Mesodermal cell (in vitro differentiated cells): ENCODE results near the gene NDUFB10.
A peak's percentile ranks its signal among the peaks of the same experiment; 100 is the strongest.
"Not testable (repeated sequence)": the region's sequence is repeated elsewhere in the genome, so short reads cannot be mapped to it uniquely, and the experiment has no call there.

Experiments
- H3K27ac ChIP-seq: 2 replicates; pipeline ENCODE4 v1.7.0; 2013; ENCODE audit warnings: mild to moderate bottlenecking, low read depth, low read length, moderate library complexity; ENCODE audit not compliant: severe bottlenecking
- H3K36me3 ChIP-seq: 2 replicates; pipeline ENCODE4 v1.7.1; 2013; ENCODE audit warnings: mild to moderate bottlenecking, low read length, moderate library complexity; ENCODE audit not compliant: control insufficient read depth, insufficient read depth
- H3K4me1 ChIP-seq: one replicate; pipeline ENCODE4 v1.7.1; 2013; ENCODE audit warnings: mild to moderate bottlenecking, low read length; ENCODE audit not compliant: insufficient read depth, control insufficient read depth, poor library complexity, severe bottlenecking
- H3K4me3 ChIP-seq: 2 replicates; pipeline ENCODE4 v1.7.0; 2013; ENCODE audit warnings: low read length, control low read depth, mild to moderate bottlenecking; ENCODE audit not compliant: insufficient read depth, poor library complexity, severe bottlenecking; ENCODE audit errors: extremely low read depth
- H3K9me3 ChIP-seq: 2 replicates; pipeline ENCODE4 v1.7.1; 2013; ENCODE audit warnings: mild to moderate bottlenecking, low read length, moderate library complexity; ENCODE audit not compliant: control insufficient read depth
- WGBS, 2 experiments: methylation state at CpG; one replicate each; pipeline ENCODE4 v1.1.5; 2013; ENCODE audit warnings: missing lambda C conversion rate in 2 of 2; ENCODE audit not compliant: insufficient coverage in 2 of 2; 5-methylcytosine and 5-hydroxymethylcytosine counted together

Gene NDUFB10

DNA sequence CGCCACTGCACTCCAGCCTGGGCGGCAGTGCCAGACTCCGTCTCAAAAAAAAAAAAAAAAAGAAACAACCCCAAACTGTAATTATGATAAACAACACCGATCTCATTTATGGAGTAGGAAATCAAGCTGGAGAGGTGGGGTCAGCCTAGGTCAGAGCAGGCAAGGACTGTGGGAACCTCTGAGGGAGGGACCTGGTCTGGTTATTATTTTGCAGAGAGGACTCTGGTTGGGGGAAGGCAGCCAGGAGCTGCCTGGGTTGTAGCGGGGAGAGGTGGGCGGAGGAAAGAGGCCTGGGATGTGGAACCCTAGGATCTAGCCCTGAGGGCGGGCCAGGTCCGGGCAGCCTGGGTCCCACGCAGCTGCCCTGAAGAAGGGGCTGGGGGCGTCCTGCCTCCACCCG is 30.2 kb upstream of the NDUFB10 start:
- Histone ChIP-seq H3K36me3 (no peaks in the 10 kb centered on the region), H3K4me3 (peak overlapping the region; percentile 33), H3K27ac (no peak overlapping the region), H3K9me3 (no peaks in the 10 kb centered on the region), H3K4me1 (peaks cover 7% of the 10 kb centered on the region)
- WGBS, 2 experiments, result 34 to 50% methylated on average over 2 to 7 of the region's 11 CpGs

DNA sequence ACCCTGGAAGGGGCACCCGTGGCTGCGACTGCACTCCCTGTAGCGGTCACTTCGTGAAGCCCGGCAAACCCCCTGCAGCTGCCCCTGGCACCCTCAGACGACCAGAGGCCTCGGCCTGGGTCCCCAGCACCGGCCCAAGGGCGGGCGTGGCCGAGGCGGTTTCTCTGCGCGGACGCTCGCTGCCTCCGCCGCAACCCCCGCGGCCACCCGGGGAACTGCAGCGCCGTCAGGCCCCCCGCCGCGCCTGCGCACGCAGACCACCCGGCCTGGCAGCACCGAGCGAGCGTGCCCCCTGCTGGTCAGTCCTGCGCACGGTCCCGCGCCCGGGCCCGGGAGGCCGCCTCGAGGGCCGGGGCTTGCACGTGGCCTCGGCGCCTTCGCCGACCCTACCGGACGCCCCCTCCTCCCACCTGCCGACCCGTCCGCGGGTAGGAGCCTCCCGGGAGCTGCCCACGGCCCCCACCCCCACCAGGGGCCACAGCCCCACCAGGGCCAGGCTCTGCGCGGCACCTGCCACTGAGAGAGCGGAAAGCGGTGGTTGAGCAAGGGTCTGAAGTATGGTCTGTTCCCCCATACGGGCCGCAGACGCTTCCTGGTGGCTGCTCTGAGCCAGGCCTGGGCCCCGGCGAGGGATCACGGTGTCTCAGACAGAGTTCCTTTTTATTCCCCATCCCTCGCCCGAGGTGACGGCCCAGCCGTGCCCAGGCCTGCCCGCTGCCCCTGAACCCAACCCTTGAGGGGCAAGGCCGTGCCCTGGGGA is 29.6 kb upstream of the NDUFB10 start:
- 13 to 18% methylated on average over 39 to 40 of the region's 70 CpGs for WGBS, 2 experiments

DNA sequence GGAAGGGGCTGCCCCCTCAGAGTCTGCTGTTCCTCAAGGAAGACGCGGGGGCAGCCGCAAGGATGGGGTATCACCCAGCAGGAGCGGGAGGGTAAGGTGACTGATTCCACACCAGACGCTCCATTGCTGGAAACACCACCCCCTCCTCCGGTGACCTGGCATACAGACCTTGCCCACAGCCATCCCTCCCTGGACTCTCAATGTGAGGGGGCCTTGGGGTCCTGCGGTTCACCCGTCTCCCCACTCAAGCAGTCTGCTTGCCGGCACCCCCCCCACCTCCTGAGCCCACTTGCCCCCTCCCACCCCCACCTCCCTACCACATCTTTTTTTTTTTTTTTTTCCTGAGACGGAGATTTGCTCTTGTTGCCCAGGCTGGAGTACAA is 29.0 kb upstream of the NDUFB10 start:
- Histone ChIP-seq H3K9me3 (no peaks in the 10 kb centered on the region), H3K27ac (no peak overlapping the region), H3K4me3 (no peak overlapping the region), H3K36me3 (no peaks in the 10 kb centered on the region), H3K4me1 (peaks cover 7% of the 10 kb centered on the region)
- WGBS, 2 experiments, result 82 to 90% methylated on average over 4 to 6 of the region's 10 CpGs

More for the DNA sequence above, 29.6 kb upstream of the NDUFB10 start:
- Histone ChIP-seq H3K4me1 (peaks cover 7% of the 10 kb centered on the region), H3K27ac (no peak overlapping the region), H3K36me3 (no peaks in the 10 kb centered on the region), H3K4me3 (peak overlapping the region; percentile 33), H3K9me3 (no peaks in the 10 kb centered on the region)

DNA sequence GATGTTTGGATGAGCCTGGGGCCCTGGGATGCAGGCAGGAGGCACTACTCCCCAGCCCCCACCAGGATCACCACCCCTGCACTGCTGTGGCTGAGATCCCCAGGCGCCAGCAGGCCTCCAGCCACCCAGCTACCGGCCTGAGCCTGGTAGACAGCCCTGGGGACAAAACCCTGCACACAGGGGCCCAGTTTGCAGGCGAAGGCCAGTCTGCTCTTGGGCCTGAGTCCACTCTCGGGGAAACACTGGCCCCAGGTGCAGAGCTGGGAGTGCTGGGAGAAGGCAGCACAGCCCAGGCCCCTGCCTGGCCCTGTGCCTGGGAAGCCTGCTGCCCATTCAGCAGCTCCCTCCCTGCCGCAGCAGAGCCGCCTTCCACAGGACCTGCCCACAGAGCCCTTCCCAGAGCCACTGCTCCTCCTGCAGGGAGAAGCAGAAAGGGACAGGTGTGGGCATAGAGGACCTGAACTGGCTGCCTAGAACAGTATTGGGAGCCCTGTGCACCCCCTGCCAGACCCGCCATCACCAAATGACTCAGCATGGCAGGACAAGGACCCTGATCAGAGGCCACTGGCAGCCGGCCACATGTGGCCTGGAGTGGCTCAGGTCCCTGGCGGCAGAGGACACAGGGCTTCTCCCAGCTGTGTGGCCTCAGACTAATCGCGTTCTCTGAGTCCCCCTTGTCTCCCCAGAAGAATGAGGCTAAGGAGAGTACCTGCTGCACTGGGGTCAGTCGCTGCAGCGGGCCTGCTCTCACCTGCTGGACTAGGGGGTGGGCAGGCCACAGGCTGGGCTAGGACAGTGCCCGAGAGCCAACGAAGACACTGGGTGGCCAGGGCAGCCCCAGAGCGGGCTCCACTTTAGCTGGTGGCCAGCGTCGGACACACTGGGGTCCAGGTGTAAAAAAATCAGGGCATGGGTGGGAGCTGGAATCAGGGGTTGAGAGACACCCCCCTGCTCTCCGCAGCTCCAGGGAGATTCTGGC is 27.0 kb upstream of the NDUFB10 start:
- Histone ChIP-seq H3K36me3 (no peaks in the 10 kb centered on the region), H3K27ac (no peak overlapping the region), H3K4me3 (no peak overlapping the region), H3K9me3 (no peaks in the 10 kb centered on the region), H3K4me1 (no peaks in the 10 kb centered on the region)
- WGBS, 2 experiments, result 82 to 83% methylated on average over 19 of the region's 19 CpGs

DNA sequence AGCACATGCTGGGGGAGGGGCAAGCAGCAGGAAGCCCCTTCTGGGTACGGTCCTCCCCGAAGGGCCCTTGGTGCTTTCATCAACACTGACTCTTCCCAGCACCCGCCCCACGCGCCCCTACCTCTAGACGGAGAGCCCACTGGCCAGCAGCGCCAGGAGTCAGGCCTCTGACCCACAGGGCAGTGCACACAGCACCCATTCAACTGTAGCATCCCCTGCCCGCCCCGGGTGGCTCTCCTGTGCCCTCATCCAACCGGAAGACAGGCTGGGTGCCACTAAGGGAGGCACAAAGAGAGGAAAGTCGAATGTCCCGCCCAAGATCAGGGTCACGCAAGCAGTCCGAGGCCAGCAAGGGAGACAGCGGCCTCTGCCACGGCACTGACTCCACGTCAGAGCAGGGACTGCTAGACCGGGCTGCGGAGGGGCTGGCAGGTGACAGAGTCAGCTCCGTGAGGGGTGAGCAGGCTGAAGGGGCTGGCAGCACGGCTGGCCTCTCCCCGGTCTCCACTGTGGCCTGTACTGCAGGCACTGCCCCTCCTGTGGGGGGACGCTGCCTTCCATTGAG is 26.2 kb upstream of the NDUFB10 start:
- 79 to 82% methylated on average over 17 to 20 of the region's 23 CpGs for WGBS, 2 experiments
- H3K36me3 ChIP-seq, result peaks cover 4% of the 10 kb centered on the region
- no peak overlapping the region for H3K27ac ChIP-seq
- H3K4me3 ChIP-seq, result no peak overlapping the region
- no peaks in the 10 kb centered on the region for H3K4me1 ChIP-seq
- H3K9me3 ChIP-seq, result no peaks in the 10 kb centered on the region

DNA sequence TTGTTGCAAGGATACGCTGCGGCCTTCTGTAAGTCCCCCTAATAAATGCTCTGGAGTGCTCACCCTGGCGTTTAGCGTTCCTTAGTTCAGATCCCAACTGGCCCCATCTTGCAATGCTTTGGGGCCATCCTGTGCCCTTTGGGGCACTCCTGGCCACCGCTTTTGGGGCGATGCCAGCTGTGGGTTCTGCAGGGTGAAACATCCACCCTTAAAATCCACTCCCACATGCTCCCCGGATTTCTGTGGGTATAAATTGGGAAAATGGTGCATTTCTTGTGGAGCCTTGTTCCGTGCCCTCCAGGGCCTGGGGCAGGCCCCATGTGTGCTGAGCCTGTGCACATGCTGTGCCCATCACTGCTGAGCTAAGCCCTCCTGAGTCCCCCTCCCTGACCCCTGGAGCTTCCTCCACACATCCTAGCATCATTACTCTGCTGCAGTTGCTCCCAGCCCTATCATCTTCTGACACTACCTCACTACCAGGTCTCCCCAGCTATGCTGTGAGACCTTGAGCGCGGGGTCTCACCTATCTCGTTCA is 22.3 kb upstream of the NDUFB10 start:
- Histone ChIP-seq H3K4me3 (no peak overlapping the region), H3K4me1 (peaks cover 1% of the 10 kb centered on the region), H3K27ac (no peak overlapping the region), H3K36me3 (peaks cover 23% of the 10 kb centered on the region), H3K9me3 (no peaks in the 10 kb centered on the region)
- 91 to 100% methylated on average over 4 to 7 of the region's 11 CpGs for WGBS, 2 experiments

DNA sequence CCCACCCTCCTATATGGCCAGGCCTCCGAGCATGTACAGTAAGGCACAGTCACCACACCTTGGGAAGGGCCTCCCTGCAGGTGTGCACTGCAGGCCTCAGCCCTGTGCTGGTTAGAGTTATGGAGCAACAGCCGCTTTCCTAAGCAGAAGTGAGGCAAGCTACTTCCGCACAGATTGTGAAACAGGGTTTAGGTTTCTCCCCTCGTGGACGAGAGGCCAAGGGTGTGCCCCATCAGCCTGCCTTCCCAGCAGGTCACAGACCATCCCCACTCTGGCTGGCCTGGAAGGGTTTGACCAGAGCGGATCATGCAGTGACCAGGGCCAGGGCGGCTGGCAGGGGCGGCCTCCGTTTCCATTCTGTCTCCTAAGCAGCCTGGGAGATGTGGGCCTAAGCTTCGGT is 21.0 kb upstream of the NDUFB10 start:
- Histone ChIP-seq H3K4me1 (peaks cover 4% of the 10 kb centered on the region), H3K4me3 (no peak overlapping the region), H3K27ac (no peak overlapping the region), H3K9me3 (no peaks in the 10 kb centered on the region), H3K36me3 (peaks cover 23% of the 10 kb centered on the region)
- WGBS, 2 experiments, result 91 to 99% methylated on average over 9 to 10 of the region's 10 CpGs

DNA sequence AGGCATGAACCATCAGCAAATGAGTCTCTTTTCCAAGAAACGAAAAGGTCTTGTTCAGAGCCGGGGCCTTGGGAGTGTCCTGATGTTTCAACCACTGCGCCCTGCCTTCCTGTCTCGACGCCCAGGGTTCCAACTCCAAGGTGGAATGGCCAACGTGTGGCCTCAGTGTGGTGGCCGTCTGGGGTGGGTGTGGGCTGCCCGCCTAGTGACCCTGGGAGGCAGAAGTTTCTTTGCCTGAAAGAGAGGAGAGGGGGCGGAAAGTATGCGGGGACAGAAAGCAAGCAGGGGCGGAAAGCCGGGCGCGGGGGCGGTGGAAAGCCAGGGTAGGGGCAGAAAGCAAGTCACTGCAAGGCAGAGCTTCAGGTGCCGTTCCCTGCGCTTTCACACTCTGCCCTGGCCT is 20.4 kb upstream of the NDUFB10 start:
- H3K4me3 ChIP-seq, result no peak overlapping the region
- H3K4me1 ChIP-seq, result peaks cover 4% of the 10 kb centered on the region
- no peak overlapping the region for H3K27ac ChIP-seq
- H3K9me3 ChIP-seq, result no peaks in the 10 kb centered on the region
- H3K36me3 ChIP-seq, result peaks cover 23% of the 10 kb centered on the region
- 96 to 97% methylated on average over 15 to 17 of the region's 17 CpGs for WGBS, 2 experiments

DNA sequence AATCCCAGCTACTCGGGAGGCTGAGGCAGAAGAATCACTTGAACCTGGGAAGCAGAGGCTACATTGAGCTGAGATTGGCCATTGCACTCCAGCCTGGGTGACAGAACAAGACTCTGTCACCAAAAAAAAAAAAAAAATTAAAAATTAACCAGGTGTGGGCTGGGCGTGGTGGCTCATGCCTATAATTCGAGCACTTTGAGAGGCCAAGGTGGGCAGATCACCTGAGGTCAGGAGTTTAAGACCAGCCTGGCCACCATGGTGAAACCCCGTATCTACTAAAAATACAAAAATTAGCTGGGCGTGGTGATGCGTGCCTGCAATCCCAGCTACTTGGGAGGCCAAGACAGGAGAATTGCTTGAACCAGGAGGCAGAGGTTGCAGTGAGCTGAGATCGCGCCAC is 19.5 kb upstream of the NDUFB10 start:
- 97 to 99% methylated on average over 8 of the region's 8 CpGs for WGBS, 2 experiments
- not testable (repeated sequence) for H3K27ac ChIP-seq

DNA sequence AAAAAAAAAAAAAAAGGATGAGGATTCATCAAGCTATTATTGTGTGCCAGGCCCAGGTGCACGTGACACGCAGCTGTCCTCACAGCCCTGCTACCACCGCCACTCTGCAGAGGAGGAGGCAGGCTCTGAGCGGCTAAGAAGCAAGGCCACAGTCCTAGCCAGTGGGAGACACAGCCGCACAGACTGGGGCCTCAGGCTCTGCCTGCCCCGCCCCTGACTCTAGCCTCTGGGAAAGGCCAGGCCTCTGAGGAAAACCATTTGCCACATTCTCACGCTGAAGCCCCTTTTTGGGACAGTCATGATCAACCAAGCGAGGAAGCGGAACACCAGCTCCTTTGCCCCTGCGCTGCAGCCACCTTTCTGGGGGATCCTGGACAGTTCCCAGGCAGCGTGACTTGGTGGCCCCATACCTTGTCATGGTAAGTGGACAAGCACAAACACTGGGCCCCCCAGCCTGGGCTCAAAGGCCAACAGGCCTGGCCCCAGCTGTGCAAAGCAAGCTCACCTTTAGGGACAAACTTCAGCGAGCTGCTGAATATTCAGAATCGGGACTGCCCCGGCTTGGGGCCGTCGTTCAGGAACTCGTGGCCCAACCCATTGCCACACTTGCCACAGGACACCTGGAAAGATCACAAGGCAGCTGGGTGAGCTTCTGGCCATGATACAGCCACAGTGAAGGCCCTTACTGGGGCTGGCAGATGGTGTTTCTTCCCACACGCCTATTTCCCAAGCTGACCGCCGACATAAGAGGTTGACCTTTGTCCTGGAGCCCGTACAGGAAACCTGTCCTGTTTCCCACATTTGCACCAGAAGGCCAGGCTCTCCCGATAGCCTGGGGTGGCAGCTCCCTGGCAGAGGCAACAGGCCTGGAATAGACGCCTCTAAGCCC is 18.8 kb upstream of the NDUFB10 start:
- H3K4me1 ChIP-seq, result peaks cover 4% of the 10 kb centered on the region
- no peak overlapping the region for H3K27ac ChIP-seq
- H3K36me3 ChIP-seq, result peaks cover 23% of the 10 kb centered on the region
- no peaks in the 10 kb centered on the region for H3K9me3 ChIP-seq
- H3K4me3 ChIP-seq, result no peak overlapping the region
- WGBS, 2 experiments, result 95 to 97% methylated on average over 21 to 23 of the region's 23 CpGs

More for the DNA sequence above, 19.5 kb upstream of the NDUFB10 start:
- H3K36me3 ChIP-seq, result peaks cover 23% of the 10 kb centered on the region
- not testable (repeated sequence) for H3K9me3 ChIP-seq, H3K4me1 ChIP-seq, H3K4me3 ChIP-seq
